CD4-positive, alpha-beta T cell treated with Interleukin-10 for 1 hour (primary cell): ENCODE measurements around the gene HOXB3.

ENCODE experiments used
- DNase-seq: peaks from one replicate; pipeline ENCODE4 v3.0.0-alpha.2; 2020

The HOXB3 gene

DNA sequence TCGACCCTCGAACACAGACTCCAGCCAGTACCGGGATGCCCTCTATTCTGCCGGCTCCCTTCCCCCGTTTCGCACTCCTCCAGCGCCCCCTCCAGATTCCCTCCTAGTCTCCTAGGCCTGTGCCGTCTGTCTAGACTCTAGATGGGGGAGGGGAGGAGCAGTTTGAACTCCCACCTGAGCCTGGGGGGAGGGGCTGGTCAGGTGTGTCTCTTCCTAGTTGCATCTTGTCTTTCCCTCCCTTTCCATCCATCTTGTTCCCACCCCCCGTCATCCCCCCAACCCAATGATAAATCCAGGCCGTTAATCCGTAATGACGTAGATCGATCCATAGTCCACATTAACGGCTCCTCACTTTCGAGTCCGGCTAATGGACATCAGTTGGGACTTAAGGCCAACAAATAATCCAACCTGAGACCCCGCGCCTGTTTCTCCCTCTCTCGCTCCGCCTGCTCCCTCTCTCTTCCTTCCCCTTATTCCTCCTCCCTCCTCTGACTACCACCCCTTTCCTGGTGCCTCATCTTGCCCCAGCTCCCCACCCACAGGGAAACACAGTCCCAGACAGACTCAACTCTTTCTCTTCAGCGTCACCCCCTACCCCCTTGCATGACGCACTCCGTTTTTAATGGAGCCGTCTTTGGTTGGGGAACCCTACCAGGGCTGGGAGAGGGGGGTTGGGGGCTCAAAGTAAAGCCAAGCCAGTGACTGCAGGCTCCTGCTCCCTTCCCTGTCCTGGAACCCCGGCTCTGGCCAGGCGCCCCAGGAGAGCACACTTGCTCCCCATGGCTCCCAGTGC lies 6.9 kb upstream of the HOXB3 start:
- DNase-seq = no peak

DNA sequence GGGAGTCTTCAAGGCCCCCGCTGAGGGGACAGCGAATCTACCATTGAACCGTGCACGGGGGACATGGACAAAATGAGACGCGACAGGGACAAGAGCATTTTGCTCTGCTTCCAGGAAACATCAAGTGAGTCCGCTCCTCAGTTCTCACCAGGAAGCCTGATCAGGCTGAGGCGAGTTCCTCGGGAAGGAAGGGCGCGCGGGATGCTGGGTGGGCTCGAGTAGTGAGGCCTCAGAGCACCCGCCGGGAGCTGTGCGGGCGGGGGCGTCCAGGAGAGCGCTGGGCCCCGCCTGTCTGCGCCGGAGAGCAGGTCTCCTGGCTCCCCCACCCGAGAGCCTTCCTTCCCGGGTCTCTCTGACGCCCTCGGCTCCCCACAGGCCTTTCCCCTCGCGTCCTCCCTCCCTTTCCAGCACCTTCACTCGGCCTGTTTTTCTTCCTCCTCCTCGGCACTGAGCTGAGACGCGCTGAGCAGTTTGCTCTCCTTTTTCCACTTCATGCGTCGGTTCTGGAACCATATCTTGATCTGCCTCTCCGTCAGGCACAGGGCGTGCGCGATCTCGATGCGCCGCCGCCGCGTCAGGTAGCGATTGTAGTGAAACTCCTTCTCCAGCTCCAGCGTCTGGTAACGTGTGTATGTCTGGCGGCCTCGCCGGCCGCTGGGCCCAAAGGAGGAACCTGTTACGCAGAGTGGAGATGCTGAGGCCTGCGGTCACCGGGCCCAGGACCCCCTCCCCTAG lies 6.1 kb upstream of the HOXB3 start:
- no peak for DNase-seq

DNA sequence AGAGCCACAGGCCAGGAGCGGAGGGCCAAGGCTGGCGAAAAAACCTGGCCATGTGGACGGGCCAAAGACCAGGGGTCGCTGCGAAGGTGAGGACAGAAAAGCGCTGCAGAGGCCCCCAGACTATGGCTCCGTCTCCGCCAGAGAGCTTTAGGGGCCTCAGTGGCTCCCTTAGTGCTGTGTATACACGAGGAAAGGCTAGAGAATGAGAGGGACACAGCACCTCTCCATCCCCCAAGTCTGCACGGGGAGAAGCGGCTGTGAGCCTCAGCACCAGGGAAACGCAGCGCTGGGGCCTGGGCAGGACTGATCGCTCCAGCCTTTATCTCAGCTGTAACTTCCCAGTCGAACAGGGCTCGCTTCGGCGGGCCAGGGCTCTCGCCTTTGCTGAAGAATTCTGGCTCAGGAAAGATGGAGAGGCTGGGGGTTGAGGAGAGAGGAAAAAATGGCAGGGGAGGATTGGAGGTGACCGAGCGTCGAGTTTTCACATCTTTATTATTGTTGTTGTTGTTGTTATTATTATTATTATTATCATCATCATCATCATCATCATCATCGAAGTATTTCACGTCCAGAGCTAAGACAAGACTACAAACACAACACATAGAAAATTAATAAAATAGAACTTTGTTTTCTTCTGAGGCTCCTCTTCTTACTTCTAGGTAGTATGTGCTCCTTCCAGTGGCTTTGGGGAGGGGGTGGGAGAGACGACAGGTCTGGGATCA lies 5.4 kb upstream of the HOXB3 start:
- no peak for DNase-seq

DNA sequence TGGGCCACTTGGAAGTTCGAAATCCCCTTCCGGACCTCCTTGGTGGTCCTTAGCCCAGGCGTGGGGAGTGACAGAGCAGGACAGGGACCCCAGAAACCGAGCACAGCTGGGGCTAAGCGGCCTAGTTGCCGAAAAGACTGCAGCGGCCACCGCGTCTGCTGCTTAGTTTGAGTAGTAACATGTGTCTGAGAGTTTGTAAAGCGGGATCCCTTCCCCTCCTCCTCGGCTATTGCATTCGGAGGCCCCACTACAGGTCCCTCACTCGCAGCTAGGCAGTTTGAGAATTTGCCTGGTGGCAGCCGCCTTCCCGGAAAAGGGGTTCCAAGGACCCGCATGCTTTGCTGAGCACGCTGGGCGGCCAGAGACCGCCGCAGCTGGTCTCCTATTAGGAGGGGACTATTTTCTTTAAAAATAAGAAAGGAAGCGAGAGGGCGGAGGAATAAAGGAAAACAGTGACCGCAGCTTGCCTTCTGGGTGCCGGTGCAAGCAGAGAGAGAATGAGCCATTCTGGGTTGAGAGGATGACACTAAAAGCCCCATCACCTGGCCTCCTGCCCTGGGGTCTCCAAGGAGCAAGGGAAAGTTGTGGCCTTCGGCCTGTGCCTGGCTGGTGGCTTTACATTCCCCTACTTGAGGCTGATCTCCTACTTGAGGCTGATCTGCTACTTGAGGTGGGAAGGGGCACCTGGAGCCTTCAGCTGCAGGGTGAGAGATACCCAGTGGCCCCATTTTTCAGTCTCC lies 4.7 kb upstream of the HOXB3 start:
- no peak for DNase-seq

DNA sequence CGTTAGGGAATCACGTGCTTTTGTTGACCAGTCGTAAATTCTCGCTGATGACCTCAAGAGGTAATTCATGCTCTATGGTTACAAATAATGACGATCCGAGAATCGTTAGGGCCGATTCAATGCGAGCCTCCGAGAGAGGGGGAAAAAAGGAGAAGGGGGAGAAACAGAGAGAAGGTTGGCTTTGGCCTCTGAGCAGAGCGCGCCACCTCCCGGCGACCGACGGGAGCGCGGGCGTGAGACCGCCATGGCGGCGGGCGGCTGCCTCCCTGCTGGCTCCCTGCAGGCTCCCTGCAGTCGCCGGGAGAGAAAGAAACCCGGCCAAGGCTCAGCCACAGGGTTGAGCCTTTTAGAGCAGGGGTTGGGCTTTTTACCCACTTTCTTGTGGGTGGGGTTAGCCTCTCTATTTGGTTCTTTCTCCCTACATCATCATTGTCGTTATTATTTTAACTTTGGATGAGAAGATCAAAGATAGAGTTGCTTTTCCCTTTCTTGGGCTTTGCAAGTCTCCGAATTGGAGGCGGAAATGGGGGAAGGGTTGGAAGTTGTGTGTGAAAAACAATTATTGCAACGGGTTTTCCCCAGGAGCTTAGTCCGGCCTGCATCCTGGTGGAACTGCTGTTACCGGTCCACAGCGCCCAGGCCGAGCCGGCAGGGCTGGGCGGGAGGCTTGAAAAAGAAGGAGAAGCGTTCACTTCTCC lies 3.9 kb upstream of the HOXB3 start:
- peak; percentile 85 for DNase-seq

DNA sequence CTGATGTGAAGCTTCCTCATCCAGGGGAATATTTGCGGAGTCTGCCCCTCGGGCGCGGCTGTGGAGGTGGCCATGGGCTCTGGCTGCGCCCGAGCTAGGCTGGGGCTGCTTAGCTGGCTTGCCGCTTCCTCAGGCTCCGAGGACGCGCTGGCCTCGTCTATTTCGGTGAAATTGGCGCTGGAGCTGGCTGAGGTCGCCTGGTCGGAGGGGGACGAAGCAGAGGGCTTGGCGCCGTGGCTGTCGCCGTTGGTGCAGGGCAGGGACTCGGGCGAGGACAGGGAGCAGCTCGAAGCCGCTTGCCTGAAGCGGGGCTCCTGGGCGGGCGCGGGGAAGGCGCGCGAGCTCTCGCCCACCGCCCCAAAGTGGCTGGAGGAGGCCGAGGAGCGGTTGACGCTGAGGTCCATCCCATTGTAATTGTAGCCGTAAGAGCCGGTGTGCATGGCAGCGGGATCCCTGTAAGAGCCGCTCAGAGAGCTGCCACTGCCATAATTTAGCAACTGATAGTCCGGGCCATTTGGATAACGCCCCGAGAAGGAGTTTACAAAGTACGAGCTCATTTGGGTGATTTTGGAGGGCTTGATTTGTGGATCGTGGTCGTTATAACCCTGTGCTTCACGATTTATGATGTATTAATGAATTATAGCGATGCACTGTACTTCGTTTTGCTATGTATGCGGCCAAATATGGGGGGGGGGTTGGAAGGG lies 3.2 kb upstream of the HOXB3 start, which contains the start of gene HOXB5:
Gene HOXB5 (minus strand): TSS at position 654 of the 704 bp plus-strand sequence. CDS start 97 bp downstream, at position 557.
- DNase-seq = no peak

DNA sequence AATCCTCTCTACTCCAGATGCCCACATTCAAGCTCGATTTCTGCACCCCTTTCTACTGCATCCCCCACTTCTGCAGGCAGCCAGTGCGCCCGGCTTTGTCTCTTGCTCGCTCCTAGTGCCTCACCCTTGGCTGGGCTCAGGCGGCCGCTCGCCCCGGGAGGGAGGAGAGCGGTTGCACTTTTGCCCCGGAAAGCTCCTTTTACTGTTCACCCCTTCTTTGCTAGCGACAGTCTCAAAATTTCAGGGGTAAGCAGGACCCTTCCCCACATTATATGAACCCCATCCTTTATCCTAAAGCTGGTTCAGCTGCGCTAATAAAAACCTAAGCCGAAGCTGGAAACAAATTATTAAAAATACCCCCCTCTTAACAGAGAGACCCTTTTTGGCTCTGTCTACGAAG lies 2.5 kb upstream of the HOXB3 start:
- DNase-seq = no peak

DNA sequence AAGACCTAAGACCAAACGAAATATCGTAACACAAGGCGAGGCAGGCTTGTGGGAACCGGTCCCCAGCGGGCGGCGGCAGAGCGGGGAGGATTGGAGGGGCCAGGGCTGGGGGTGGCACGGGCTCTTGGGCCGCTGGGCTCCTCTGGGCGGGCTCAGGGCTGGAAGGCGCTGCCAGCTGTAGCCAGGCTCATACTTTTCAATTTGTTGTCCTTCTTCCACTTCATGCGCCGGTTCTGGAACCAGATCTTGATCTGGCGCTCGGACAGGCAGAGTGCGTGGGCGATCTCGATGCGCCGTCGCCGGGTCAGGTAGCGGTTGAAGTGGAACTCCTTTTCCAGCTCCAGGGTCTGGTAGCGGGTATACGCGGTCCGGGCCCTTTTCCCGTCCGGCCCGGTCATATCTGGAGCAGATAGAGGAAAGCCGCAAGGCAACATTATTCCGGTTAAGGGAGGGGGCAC lies 2.0 kb upstream of the HOXB3 start:
- DNase-seq = no peak

DNA sequence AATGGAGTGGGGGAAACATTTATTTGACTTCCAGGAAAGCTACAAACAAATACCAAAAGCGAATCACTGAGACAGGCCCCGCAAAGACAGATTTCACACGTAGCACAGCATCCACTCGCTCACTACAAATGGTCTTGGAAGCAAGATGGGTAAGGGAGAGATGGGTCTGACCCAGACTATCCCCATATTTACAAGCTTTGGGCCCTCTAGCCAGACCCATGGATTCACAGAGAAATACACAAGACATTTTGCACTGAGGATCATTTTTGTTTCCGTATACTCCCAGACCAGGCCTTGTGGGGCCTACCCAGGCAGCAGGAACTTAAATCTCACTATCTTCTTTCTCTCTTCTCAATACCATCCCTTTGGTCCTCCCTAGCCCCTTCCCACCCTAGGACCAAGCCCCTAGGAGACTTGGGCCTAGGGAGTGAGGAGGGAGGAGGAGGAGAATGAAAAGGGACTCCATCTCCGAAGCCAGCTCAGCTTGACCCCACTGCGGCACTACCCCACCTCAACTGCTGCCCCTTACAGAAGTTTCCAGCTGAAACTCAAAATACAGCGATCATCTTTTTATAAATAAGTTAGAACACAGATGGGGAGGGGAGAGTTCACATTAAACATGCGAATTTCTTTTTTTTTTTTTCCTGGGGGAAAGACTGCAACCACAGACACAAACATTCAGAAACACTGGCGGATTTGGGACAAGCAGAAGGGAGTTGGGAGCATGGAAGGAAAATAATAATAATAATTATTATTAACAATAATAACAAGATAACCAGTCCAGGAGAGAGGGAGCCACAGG lies 1.4 kb upstream of the HOXB3 start:
- no peak for DNase-seq

DNA sequence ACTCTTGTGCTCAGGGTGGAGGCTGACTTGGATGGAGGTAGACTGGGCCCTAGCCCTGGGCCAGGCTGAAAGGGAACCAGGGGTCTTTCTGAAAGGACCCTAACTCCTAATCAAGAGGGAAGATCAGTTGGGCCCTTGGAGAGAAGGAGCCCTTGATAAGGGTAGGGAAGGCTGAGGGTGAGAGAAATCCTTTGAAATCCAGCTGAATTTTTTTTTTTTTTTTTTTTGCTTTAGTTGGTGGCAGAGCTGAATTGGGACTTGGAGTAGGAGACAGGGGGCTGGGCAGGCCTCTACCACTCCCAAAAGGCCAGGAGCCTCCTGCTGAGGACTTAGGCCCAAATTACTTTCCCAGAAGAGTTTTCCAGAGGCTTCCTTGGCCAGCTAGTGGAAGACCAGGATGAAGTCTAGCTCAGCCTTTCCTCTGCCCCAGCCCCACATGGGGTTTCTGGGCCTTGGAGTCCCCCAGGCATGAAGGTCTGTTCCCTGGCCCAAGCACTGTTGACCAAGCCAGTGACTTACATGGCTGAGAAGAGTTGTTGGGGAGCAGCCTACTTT lies 643 bp upstream of the HOXB3 start:
- DNase-seq = no peak

DNA sequence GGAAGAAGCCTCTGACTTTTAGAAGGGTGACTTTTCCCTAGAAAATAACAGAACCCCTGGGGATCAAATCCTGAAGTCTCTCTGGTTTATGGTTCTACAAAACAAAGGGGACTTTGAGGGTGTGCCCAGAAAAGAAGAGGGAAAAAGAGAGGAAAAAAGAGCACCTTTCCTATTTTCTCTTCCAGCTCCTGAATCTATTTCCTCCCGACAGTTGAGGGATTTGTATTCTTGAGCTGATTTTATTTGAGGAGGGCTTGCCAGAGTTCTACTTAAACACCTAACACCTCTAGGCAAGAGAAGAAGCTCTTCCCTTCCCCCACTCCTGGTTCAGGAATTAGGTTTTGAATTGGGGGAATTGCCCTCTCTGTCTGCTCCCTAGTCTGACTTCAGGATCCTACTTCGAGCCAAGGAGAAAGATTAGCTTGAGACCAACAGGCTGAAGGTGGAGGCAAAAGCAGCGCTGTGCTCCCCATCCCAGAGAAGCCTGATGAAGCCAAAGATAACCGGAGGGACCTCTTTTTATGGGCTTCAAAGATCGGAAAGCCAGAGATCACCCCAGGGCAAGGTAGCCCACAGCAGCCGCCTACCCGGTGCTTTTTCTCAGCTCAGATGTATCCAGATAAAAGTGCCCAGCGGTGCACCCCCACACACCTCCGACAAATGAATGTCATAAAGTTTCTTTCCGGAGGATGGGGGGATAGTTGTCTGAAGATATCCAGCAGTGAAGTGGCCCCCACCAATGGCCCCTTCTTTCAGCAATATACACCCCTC lies 796 bp downstream of the HOXB3 start:
- no peak for DNase-seq

DNA sequence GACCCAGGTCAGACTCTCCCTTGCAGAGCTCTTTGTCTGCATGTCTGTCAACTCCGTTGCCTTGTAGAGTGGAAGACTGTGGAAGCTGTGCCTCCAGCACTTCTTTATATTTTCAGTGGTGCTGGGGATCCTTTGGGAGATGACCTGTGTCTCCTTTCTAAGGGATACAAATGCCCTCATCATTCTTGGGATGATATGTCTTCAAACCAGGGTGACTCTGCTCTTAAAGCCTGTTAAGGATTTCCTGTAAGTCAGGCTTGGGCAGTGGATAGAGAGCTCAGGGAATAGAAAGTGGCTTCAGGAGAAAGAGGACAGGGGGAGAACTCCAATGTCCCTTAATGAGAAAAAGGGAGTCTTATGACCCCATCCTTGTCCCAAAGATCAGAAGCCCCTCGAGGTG lies 1.5 kb downstream of the HOXB3 start:
- no peak for DNase-seq

DNA sequence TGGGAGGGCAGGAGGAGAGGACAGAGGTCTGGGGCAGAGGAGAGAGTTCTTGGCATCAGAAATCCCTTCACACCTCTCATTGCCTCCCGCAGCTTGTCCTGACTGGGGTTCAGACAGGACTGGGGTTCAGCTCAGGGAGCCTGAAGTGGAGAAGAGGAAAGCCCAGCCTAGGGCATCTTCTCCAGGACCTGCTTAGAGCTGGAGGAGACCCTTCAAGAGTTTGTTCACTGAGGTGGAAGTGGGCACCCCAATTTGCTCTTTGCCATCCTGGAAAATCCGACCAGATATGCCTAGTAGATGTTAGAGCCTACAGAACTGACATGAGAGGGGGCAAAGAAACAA lies 2.0 kb downstream of the HOXB3 start:
- DNase-seq = no peak

DNA sequence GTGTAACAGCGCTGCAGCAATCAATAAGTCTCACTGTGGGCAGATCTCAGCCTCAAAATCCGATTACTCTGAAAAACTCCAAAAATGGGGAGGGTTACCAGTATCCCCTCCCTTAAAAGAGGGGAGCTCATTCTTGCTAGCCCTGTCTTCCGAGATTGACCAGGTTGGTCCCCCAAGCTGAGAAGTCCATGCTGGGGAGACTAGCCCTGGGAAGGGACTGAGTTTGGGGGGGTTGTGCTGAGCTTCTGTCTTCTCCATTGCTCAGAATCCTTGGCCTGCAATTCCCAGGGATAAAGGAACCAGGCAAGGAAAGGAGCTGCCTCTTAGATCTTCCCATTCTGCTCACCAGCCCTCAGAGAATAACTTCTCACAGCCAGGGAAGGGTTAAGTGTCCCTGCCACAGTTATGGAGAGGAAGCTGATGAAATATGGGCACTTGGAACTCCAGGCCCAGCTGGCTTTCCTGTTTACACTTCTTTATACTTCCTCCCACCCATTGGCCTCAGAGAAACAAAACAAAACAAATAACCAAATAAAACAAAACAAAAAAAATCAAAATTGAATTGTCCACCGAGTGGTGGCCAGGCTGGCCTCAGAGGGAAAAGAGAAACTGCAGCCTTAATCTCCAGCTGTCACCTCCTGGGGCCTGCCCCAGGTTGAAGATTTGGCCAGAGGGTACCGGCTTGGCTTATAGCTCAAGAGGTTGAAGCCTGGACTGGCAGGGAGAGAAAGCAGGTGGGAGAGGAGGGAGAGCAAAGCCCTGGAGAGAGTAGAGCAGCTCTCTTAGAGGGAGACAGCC lies 2.6 kb downstream of the HOXB3 start:
- no peak for DNase-seq

DNA sequence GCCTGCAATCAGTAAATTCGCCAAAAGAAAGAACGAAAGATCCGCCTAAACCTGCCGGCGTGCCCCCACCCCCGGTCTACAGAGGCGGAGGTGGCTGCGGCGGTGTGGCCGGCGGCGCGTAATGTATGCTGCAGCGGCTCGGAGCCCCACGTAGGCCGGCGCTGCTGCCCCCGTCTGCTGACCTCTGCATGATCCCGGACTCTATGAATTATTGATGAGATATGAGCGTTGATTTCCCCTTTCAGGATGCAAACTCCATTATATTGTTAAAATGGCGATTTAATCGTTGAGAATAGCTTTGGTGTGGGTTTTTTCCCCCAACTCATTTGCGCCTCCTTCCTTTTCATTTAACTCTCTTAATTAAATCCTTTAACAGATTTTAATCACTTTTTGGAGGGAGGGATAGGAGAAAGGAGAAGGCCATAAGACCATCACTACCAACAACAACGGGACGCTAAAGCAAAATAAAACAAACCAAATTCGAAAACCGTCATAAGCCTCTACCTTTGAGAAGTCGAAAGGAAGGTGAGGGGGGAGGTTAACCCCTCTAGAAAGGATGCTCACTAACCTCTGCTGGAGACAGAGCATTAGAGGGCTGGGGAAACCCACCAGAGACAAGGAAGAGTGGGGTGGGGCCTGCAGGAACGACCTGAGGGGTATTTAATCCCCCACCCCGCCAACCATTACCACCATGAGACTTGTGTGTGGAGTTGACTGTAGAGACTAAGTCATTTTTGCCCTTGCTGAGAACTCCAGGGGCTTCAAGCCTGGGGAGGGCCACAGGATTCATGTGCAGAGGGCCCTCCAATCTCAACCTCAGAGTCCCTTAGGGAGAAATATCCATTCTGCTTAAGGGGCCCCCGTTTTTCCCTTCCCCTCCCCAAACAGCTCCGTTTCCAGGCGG lies 3.4 kb downstream of the HOXB3 start:
- DNase-seq = peak; percentile 32

DNA sequence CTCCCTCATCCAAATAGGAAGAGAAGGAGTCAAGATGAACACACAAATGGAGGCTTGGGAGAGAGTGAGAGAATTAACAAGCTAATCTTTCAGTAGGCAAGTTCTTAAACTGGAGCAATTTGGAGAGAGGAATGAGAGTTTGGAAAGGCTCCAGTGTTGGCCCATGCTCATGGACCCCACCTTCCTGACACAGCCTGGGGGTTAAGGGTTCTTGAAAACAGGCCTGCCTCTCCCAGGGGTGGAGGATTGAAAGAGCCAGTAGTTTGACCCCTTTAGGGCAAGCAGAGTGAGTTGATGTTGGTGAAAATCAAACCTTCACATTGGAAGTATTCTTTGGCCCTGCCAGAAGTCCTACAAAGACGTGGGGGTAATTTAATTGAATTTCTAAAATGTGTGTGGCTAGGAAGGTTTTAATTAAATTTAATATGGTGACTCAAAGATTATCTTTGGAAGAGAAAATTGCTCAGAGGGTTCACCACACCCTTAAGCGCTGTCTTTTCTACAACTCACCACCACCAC lies 5.8 kb downstream of the HOXB3 start:
- no peak for DNase-seq

DNA sequence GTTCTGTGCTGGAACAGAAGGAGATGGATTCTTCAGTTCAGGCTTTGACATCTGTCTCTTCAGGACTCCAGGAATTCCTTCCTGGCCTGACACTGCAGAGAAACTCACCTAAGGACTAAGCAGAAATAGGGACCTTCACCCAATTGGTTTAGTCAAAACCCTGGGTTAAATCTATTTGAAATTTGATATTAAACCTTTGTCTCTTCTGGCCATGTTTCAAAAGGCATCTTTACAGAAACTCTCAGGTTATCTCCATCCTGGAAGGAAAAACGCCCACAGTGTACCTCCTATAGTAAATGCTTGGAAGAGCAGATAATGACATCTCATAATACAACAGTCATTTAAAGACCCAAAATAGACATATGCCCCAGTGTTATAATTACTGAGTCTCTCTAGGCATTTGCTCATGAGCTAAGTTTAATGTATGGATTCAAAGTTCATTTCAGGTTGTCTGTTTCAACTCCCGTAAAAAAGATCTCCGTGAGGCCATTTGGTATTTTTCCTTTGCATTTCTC lies 6.3 kb downstream of the HOXB3 start:
- no peak for DNase-seq
